ENCODE results near the gene BRAF.

DNA sequence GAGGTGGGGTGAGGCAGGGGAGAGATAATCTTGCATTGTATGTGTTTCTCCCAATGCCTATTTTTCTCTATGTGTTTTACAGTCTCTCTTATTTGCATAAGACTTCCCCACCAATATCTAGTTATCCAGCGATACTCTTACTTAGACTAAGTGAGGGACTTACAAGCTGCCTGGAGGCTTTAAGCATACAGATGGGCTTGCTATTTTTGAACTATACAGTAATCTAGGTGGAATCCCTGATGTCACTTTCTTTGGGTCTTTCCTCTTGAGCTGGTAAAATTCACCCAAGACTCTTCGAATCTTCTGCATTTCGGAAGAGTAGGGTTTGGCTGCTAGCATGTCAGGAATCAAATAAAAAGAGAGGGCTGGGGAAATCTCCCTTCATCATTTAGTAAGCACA is 151.6 kb downstream of the BRAF start:
- TF ChIP-seq, protein P1, sequence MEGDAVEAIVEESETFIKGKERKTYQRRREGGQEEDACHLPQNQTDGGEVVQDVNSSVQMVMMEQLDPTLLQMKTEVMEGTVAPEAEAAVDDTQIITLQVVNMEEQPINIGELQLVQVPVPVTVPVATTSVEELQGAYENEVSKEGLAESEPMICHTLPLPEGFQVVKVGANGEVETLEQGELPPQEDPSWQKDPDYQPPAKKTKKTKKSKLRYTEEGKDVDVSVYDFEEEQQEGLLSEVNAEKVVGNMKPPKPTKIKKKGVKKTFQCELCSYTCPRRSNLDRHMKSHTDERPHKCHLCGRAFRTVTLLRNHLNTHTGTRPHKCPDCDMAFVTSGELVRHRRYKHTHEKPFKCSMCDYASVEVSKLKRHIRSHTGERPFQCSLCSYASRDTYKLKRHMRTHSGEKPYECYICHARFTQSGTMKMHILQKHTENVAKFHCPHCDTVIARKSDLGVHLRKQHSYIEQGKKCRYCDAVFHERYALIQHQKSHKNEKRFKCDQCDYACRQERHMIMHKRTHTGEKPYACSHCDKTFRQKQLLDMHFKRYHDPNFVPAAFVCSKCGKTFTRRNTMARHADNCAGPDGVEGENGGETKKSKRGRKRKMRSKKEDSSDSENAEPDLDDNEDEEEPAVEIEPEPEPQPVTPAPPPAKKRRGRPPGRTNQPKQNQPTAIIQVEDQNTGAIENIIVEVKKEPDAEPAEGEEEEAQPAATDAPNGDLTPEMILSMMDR (IDR thresholded peaks at IDR 0.05), result no peak
- TF ChIP-seq EP300 (IDR thresholded peaks at IDR 0.05) (no peak), POLR2A (IDR thresholded peaks at IDR 0.05) (no peak)

Measured in suprapubic skin (tissue), 3 donors.